Medulla oblongata (tissue), 1 donor: Measurements from ENCODE around the gene SPRTN.
"Not testable (repeated sequence)": the region's sequence is repeated elsewhere in the genome, so short reads cannot be mapped to it uniquely, and the experiment has no call there.

ENCODE experiments used
- DNase-seq: peaks from one replicate; pipeline ENCODE4 v3.0.0-alpha.2; 2015; ENCODE audit errors: extremely low spot score

Gene SPRTN

GRCh38 chr1:231335663-231336602 lies 2.2 kb upstream of the SPRTN start:
- DNase-seq: no peak

GRCh38 chr1:231337043-231337471 lies 1.0 kb upstream of the SPRTN start:
- peak; percentile 7 for DNase-seq

- peak; percentile 99 for DNase-seq
Observed at GRCh38 chr1:231337472-231338269, 422 bp upstream of the SPRTN start, which contains the start of gene EXOC8. EXOC8 (minus strand) TSS chr1:231337852; CDS start chr1:231337745, 107 bp downstream.

GRCh38 chr1:231340328-231341013 lies 2.4 kb downstream of the SPRTN start:
- no peak for DNase-seq

GRCh38 chr1:231347961-231348360 lies 9.9 kb downstream of the SPRTN start:
- no peak for DNase-seq

DNA sequence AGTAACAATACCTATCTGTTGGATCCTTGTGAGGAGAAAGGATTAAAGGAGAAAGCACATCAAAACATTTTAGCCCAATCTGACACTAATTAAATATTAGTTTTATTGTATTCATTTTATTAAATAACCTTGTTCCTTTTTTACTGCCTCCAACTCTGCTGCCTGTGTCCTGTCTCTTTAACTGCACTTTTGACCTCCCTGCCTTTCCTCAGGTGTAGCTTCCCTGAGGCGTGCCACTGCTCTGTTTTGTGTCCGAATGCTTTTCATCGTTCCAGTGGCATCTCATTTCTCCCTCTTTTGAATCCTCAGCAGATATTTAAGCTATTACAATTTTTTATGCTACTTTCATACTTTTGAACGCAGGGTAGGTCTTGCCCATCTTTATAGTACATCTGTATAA lies 10.3 kb downstream of the SPRTN start:
- DNase-seq: no peak

DNA sequence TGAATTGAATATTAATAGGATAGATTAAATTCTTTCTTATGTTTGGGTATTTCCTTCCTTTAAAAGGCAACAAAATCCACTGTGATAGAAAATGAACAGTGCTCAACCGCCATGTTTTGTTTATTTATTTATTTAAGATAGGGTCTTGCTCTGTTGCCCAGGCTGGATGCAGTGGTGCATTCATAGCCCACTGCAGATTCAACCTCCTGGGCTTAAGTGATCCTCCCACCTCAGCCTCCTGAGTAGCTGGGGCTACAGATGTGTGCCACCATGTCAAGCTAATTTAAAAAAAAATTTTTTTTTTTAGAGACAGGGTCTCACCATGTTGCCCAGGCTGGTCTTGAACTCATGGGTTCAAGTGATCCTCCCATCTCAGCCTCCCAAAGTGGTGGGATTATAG lies 10.8 kb downstream of the SPRTN start:
- not testable (repeated sequence) for DNase-seq

DNA sequence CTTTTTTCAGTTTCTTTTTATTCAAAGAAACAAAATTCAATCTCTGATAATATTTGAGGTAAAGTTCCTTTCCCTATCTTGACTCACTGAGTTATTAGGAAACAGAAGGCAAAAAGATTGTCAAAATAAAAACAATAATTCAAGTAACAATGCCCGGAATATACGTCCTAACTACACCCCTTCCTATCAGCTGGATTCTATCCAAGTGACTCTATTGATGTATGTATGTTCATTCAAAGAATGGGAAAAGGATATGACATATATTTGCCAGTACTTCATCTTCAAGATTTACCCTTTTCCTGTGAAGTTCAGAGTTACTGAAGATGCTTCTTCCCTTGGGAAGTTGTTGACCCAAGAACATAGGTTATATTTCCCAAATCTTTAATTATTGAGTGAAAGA lies 13.7 kb downstream of the SPRTN start:
- DNase-seq: no peak

- no peak for DNase-seq
Observed at GRCh38 chr1:231353086-231353485, 15.0 kb downstream of the SPRTN start.

DNA sequence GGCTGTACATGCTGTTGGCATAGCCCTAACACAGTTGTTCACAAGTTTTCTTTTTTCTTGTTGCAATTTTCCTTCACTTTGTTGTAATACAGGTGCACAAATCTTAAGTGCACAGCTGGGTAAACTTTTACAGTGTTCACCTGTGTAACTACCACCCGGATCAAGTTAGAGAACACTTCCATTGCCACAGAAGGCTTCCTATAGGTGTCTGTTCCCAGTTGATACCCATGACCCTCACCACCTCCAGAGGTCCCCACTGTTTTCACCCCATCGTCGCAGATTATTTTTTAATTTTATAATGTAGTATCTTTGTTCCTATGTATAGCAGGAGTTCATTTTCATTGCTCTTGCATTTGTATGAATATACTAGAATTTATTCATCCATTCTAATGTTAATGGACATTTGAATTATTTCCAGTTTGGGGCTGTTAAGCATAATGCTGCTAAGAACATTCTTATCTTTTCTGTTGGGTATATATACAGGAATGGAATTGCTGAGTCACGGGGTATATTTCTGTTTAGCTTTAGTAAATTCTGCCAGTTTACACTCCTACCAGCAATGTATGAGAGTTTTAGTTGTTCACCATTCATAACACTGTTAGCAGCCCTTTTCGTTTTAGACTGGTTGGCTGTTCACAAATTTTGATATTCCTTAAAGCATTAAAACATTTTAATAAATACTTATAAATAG lies 16.4 kb downstream of the SPRTN start:
- no peak for DNase-seq

DNA sequence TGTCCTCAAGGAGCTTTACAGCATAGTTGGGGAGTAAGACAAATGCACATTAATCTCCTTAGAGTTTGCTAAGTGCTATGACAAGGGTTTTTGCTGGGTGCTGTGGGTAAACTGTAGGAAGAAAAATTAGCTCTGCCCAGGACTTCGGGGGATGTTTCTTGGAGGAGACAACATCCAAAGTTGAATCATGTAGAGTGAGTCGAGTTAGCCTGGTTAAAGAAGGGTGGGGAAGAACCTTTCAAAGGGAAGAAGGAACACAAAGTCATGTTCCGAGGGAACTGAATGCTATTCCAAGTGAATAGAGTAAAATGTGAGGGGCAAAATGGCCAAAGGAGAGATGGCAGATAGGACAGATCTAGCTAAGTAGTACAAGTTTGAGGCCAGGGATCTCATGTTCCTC lies 17.1 kb downstream of the SPRTN start:
- no peak for DNase-seq

DNA sequence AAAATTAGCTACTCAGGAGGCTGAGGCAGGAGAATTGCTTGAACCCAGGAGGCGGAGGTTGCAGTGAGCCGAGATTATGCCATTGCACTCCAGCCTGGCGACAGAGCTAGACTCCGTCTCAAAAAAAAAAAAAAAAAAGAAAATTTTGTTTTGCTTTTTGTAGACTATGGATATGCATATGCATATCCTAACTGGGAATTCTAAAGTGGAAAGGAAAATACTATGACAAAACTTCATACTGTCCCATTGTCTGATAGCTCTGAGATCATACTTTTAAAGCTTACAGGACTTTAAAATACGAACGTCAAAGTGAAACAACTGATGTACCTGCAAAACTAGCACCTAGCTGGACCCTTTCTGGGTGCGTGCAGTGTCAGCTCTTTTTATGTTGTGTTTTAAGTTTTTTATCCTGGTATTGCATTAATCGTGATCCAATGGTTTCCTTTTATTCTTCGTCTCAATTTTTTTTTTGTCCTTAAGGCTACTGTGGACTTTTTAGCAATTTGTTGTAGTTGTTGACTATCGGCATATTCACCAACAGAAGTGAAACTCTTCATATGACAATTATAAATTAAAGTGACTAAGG lies 19.2 kb downstream of the SPRTN start:
- no peak for DNase-seq

DNA sequence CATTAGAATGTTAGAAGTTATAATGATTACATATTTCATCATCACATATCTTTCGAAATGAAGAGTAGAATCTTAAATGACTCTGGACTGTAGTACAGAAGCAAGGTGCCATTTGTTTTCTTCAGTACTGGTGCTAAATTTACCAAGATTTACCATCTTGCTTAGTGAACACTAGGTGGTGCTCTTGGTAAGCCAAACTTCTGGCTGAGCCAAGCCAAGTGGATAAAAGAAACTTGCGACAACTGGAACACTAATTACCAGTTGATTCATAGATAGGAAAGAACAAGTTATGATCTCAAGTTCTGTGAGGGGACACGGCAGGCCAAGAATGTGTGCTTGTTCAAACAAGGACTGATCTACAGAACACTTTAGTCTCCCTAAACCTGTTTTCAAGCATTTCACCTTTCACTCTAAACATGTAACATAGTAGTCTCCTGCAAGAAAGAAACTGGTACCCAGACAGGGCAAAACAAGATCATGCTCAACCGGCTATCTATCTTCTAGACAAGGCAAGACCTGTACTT lies 19.8 kb downstream of the SPRTN start:
- peak; percentile 74 for DNase-seq

DNA sequence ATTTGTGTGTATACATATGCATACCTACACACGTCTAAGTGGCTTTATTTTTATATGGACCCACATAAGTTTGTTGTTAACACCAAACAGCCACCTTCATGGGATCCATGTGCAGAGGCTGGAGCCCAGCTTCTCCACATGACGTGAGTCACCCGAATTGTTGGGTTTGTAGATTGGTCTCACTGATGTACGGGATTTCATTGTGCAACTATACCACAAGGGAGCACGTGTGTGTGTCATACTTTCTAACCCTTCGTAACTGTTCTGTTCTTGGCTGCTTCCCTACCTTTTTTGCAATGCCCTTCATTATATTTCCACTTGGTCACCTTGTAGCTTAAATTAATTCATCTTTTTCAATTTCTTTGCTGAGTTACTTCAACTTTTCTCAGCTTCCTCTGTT lies 21.0 kb downstream of the SPRTN start:
- DNase-seq: no peak

DNA sequence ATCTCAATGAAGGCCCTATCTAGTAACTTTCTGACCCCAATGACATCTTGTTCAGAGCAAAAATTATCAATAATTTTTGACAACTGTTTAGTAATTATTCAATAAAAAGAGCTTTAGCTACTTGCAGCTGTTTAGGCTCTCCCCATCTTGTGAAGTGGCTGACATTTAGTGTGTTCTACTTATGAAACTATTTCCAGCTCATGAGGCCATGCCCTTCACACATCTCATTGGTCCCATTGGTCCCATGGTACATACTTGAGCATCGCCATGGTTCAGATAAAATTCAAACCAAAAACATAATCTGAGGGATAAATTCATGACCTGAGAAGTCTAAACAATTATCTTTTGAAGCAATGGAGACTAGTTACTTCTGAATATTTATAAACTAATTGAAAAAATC lies 24.2 kb downstream of the SPRTN start:
- DNase-seq: no peak

GRCh38 chr1:231363624-231364023 lies 25.5 kb downstream of the SPRTN start:
- DNase-seq: no peak

GRCh38 chr1:231364192-231364591 lies 26.1 kb downstream of the SPRTN start:
- DNase-seq: no peak

DNA sequence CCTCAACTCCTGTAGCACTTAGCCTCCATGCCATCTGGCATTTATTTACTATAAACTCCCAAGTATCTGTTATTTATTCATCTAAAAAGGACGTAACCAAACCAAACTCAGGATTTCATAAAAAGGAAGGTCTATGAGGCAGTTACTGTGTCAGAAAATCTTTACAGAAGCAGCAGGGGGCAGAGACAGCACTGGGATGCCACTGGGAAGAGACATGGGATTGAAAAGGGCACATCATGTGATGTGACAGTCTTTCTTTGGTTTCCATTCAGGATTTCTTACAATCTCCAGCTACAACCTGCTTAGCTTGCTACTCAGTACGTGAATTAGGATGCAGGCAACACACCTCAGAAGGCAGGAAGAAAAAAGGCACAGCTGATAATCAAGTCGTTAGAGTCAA lies 31.2 kb downstream of the SPRTN start:
- DNase-seq: peak; percentile 78

DNA sequence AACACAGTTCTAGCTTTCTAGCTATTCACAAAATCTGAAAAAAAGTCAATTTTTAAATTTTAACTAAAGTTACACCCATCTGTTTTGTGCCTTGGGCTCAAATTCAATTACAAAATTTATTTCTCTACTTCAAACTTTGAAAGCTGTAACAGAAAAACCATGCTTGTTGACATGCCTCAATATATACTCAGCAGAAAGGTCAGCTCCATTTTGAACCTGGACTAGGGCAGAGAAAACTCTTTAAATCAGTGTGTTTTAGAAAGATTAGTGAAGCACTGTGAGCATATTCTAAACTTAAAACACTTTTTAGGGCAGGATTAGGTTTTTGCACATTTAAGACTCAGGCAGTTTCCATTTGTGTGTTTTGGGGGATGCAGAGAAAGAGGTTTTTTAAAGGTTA lies 34.4 kb downstream of the SPRTN start:
- DNase-seq: no peak

GRCh38 chr1:231374394-231374793 lies 36.3 kb downstream of the SPRTN start:
- no peak for DNase-seq

- DNase-seq: no peak
Observed at GRCh38 chr1:231376101-231376500, 38.0 kb downstream of the SPRTN start.
